ENCODE measurements around the gene VGLL4. TPM values are rescaled to one million over a fixed set of nuclear protein-coding genes. Genes with fewer than 3 reads are reported as not detected.

VGLL4 gene
- total RNA-seq, 1 experiment from 2014 or later: 43.0 TPM

GRCh38 chr3:11559816-11560633, 83.7 kb downstream of the VGLL4 start (continued):
- TF ChIP-seq ZNF425 (CRISPR knock-in tag; conservative IDR thresholded peaks at IDR 0.05) (no peak), ZNF219 (CRISPR knock-in tag; IDR thresholded peaks at IDR 0.05; ENCODE audit: borderline replicate concordance) (no peak), NFYB (CRISPR knock-in tag; conservative IDR thresholded peaks at IDR 0.05; ENCODE audit: low read depth) (no peak), E2F5 (CRISPR knock-in tag; IDR thresholded peaks at IDR 0.05) (no peak), MXD4 (CRISPR knock-in tag; IDR thresholded peaks at IDR 0.05; ENCODE audit: borderline replicate concordance) (no peak), RELA (CRISPR knock-in tag; IDR thresholded peaks at IDR 0.05; ENCODE audit: borderline replicate concordance) (no peak), SMAD4 (CRISPR knock-in tag; IDR thresholded peaks at IDR 0.05) (no peak), TEAD4 (CRISPR knock-in tag; IDR thresholded peaks at IDR 0.05) (no peak)

GRCh38 chr3:11558918-11559815, 84.5 kb downstream of the VGLL4 start:
- Mint-ChIP-seq H3K4me3 (no peak overlapping the region), H3K9me3 (no peaks in the 10 kb centered on the region), H3K4me1 (peaks cover 9% of the 10 kb centered on the region), H3K27me3 (ENCODE audit: low read depth) (no peaks in the 10 kb centered on the region), H3K27ac (peak overlapping the region; percentile 65), H3K36me3 (peaks cover 21% of the 10 kb centered on the region; the same call in 1 of the 2 replicates)
- ATAC-seq (no peak; the same call in 1 of the 2 replicates), DNase-seq (ENCODE audit: low spot score) (no peak)
- POLR2A ChIA-PET: no interaction called here
- no peak for TF ChIP-seq ZNF396 (CRISPR knock-in tag; IDR thresholded peaks at IDR 0.05; ENCODE audit: borderline replicate concordance)
- TF ChIP-seq TEAD1 (CRISPR knock-in tag; IDR thresholded peaks at IDR 0.05): no peak
- TF ChIP-seq, protein P1, sequence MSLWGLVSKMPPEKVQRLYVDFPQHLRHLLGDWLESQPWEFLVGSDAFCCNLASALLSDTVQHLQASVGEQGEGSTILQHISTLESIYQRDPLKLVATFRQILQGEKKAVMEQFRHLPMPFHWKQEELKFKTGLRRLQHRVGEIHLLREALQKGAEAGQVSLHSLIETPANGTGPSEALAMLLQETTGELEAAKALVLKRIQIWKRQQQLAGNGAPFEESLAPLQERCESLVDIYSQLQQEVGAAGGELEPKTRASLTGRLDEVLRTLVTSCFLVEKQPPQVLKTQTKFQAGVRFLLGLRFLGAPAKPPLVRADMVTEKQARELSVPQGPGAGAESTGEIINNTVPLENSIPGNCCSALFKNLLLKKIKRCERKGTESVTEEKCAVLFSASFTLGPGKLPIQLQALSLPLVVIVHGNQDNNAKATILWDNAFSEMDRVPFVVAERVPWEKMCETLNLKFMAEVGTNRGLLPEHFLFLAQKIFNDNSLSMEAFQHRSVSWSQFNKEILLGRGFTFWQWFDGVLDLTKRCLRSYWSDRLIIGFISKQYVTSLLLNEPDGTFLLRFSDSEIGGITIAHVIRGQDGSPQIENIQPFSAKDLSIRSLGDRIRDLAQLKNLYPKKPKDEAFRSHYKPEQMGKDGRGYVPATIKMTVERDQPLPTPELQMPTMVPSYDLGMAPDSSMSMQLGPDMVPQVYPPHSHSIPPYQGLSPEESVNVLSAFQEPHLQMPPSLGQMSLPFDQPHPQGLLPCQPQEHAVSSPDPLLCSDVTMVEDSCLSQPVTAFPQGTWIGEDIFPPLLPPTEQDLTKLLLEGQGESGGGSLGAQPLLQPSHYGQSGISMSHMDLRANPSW (CRISPR knock-in tag; conservative IDR thresholded peaks at IDR 0.05; ENCODE audit: low read depth): no peak
- no peak for TF ChIP-seq ZNF232 (CRISPR knock-in tag; IDR thresholded peaks at IDR 0.05)
- TF ChIP-seq RORB (CRISPR knock-in tag; IDR thresholded peaks at IDR 0.05): no peak
- no peak for TF ChIP-seq ESRRA (CRISPR knock-in tag; IDR thresholded peaks at IDR 0.05; ENCODE audit: borderline replicate concordance)
- CTCF ChIA-PET: no interaction called here

DNA sequence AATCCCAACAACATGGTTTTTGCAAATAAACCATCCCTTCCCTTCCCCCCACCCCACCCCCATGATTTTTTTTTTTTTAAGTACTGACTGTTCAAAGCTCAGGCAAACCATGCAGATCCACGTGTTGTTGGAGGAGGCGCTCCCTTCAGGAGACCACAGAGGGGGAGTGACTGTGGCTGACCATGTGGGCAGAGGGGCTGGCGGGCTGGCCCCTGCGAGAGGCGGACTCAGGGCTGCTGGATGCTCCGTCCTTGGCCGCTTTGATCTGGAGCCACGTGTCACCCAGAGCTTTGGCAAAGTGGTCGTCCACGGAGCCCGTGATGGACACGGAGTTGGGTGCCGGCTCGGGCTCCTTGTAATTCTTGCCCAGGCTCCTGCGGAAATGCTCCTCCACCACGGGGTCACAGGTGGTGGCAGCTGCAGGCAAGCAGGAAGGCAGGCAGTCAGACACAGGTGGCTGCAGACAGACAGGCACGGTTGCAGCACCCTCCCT, 85.3 kb downstream of the VGLL4 start:
- DNase-seq (ENCODE audit: low spot score) (no peak), ATAC-seq (no peak)
- ChIA-PET CTCF (no interaction called here), POLR2A (no interaction called here)
- Mint-ChIP-seq H3K9me3 (no peaks in the 10 kb centered on the region), H3K36me3 (peaks cover 19% of the 10 kb centered on the region; the same call in 1 of the 2 replicates), H3K4me3 (no peak overlapping the region), H3K4me1 (peaks cover 9% of the 10 kb centered on the region), H3K27ac (peak overlapping the region; percentile 44; the same call in 1 of the 2 replicates), H3K27me3 (ENCODE audit: low read depth) (no peaks in the 10 kb centered on the region)
- TF ChIP-seq ATF1 (CRISPR knock-in tag; IDR thresholded peaks at IDR 0.05) (no peak), FOXP4 (CRISPR knock-in tag; IDR thresholded peaks at IDR 0.05) (no peak), HMGA2 (CRISPR knock-in tag; IDR thresholded peaks at IDR 0.05) (no peak), RORB (CRISPR knock-in tag; IDR thresholded peaks at IDR 0.05) (no peak), ZNF232 (CRISPR knock-in tag; IDR thresholded peaks at IDR 0.05) (no peak), FOXP1 (CRISPR knock-in tag; IDR thresholded peaks at IDR 0.05; ENCODE audit: borderline replicate concordance) (no peak), SMAD3 (CRISPR knock-in tag; IDR thresholded peaks at IDR 0.05; ENCODE audit: borderline replicate concordance) (no peak)
- TF ChIP-seq, protein P2, sequence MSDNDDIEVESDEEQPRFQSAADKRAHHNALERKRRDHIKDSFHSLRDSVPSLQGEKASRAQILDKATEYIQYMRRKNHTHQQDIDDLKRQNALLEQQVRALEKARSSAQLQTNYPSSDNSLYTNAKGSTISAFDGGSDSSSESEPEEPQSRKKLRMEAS (CRISPR knock-in tag; IDR thresholded peaks at IDR 0.05): no peak
- TF ChIP-seq, protein P3, sequence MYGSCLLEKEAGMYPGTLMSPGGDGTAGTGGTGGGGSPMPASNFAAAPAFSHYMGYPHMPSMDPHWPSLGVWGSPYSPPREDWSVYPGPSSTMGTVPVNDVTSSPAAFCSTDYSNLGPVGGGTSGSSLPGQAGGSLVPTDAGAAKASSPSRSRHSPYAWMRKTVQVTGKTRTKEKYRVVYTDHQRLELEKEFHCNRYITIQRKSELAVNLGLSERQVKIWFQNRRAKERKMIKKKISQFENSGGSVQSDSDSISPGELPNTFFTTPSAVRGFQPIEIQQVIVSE (CRISPR knock-in tag; IDR thresholded peaks at IDR 0.05; ENCODE audit: borderline replicate concordance): no peak

Measured in WTC11 (cell line).